Right lobe of liver (tissue), 6 donors: ENCODE measurements around the gene IGLL1. TPM values are rescaled to one million over a fixed set of nuclear protein-coding genes. Genes with fewer than 3 reads are reported as not detected.

Experiments used
- ATAC-seq, 4 donors: fragments of 200-7000 bp; cut with Tn5 transposase; one replicate each; pipeline ENCODE4 v1.9.1; 2020; ENCODE audit warnings: mild to moderate bottlenecking in 4 of 4, moderate library complexity in 4 of 4
- DNase-seq, 3 donors: peaks; one replicate each; pipeline ENCODE4 v3.0.0-alpha.2; 2020
- H3K27ac ChIP-seq, 3 donors: fragments of 200-600 bp; one replicate each; pipeline ENCODE4 v1.8.0; 2022
- H3K27me3 ChIP-seq, 2 donors: fragments of 200-600 bp; one replicate each; pipeline ENCODE4 v1.8.0; 2022
- H3K36me3 ChIP-seq, 4 donors: fragments of 200-600 bp; sonication (generic) in 1 of 4; one replicate each; pipeline versions ENCODE4 v1.5.1 to v1.8.0; 2017 to 2022; ENCODE audit warnings: control low read depth in 1 of 4
- H3K4me1 ChIP-seq, 4 donors: fragments of 200-600 bp; sonication (generic) in 1 of 4; one replicate each; pipeline versions ENCODE4 v1.5.1 to v1.8.0; 2017 to 2022; ENCODE audit warnings: control low read depth in 1 of 4
- H3K4me3 ChIP-seq, 3 donors: fragments of 200-600 bp; one replicate each; pipeline ENCODE4 v1.8.0; 2022
- H3K9me3 ChIP-seq, 4 donors: fragments of 200-600 bp; sonication (generic) in 1 of 4; one replicate each; pipeline versions ENCODE4 v1.5.1 to v1.8.0; 2017 to 2022; ENCODE audit warnings: control low read depth in 1 of 4
- POLR2A ChIP-seq: fragments of 450-650 bp; IDR thresholded peaks from one replicate; pipeline ENCODE4 v1.6.1; 2017; ENCODE audit warnings: antibody characterized with exemption, mild to moderate bottlenecking
- WGBS: methylation state at CpG from one replicate; pipeline ENCODE4 v1.1.6; 2018; ENCODE audit warnings: low coverage, low lambda C conversion rate; ENCODE audit not compliant: insufficient coverage; ENCODE audit errors: missing lambda C conversion rate; 5-methylcytosine and 5-hydroxymethylcytosine counted together
- intact Hi-C, 2 donors: fragments of 100-400 bp; cut with DNase I; formaldehyde crosslinking; loops; one replicate each; pipeline versions ENCODE4 v1.11.2 to v1.14.1; 2022
- total RNA-seq, 6 experiments: library from RNA; depleted of rRNA in 2 of 6; stranded (reverse); fragments of >200 nt in 2 of 6; fragmentation: NEBNext Ultra II Directional in 3 of 6; extraction: Animal tissue kit (Norgen Biotek cat#: 25700) in 3 of 6; gene quantifications; one replicate each; pipeline versions ENCODE4 v1.1.0 to v1.2.4, GENCODE V29; 2016 to 2023
- TF ChIP-seq, protein P1 (sequence below), 4 donors: fragments of 200-600 bp in 3 of 4; fragments of 450-650 bp in 1 of 4; IDR thresholded peaks; one replicate each; pipeline versions ENCODE4 v1.5.1 to v1.8.0; 2016 to 2022; ENCODE audit warnings: antibody characterized with exemption in 4 of 4, mild to moderate bottlenecking in 2 of 4
- donor health status: DM: no; HTN: yes; CAD: no.
- donor health status: DM: no; HTN: no; CAD: no.
- donor health status: DM: no; HTN: no; CAD: no.
- donor health status: DM: no; HTN: yes; CAD: no.
- donor health status: DM: no; HTN: yes; CAD: no.

The IGLL1 gene
- total RNA-seq, 6 experiments from 2014 or later = not detected

DNA sequence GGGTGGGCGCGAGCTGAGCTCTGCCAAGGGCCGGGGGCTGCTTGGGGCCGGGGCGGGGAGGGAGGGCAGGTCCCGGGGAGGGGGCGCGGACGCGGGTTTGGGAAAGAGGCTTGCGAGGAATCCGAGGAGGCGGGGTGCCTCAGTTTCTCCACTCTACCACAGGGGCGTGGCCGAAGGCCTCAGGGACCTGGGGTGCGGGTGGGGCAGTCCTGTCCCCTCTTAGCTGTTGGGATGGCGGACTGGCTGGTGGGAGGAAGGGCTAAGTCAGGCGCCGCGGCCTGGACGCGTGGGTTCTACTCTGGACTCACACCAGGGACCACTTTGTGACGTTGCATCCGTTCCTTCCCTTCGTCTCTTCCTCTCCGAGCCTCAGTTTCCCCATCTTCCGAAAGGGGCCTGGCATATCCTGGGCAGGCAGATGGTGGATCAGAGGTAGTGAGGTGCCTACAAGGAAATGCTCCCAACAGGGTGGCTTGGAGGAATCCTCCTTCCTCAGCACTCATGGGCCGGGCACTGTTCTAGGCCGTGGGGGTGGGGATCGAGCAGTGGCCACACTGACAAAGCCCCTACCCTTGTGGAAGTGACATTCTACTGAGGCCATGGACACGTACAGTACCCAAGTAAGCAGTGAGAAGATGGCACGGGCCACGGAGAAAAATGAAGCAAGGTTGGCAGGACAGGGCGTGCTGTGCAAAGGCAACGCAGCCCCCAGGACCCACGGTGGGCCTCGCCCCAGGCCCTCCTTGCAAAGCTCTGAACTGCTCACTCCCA, 13.2 kb downstream of the IGLL1 start:
- no peaks in the 10 kb centered on the region for H3K36me3 ChIP-seq
- no peak for TF ChIP-seq POLR2A
- TF ChIP-seq, protein P1, sequence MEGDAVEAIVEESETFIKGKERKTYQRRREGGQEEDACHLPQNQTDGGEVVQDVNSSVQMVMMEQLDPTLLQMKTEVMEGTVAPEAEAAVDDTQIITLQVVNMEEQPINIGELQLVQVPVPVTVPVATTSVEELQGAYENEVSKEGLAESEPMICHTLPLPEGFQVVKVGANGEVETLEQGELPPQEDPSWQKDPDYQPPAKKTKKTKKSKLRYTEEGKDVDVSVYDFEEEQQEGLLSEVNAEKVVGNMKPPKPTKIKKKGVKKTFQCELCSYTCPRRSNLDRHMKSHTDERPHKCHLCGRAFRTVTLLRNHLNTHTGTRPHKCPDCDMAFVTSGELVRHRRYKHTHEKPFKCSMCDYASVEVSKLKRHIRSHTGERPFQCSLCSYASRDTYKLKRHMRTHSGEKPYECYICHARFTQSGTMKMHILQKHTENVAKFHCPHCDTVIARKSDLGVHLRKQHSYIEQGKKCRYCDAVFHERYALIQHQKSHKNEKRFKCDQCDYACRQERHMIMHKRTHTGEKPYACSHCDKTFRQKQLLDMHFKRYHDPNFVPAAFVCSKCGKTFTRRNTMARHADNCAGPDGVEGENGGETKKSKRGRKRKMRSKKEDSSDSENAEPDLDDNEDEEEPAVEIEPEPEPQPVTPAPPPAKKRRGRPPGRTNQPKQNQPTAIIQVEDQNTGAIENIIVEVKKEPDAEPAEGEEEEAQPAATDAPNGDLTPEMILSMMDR (IDR thresholded peaks at IDR 0.05) = no peak
- H3K9me3 ChIP-seq = no peaks in the 10 kb centered on the region
- peaks cover 0 to 8% (median 0%) of the 10 kb centered on the region in 4 donors for H3K4me1 ChIP-seq
- 85% methylated on average over 17 of the region's 37 CpGs for WGBS
- no peak for ATAC-seq
- no peak overlapping the region for H3K27ac ChIP-seq
- no peaks in the 10 kb centered on the region for H3K27me3 ChIP-seq
- peak in 1 of 3 donors; percentile 26 for DNase-seq
- H3K4me3 ChIP-seq = peak overlapping the region; percentile 32 to 51 (median 50)
- intact Hi-C loops = no loop called here

DNA sequence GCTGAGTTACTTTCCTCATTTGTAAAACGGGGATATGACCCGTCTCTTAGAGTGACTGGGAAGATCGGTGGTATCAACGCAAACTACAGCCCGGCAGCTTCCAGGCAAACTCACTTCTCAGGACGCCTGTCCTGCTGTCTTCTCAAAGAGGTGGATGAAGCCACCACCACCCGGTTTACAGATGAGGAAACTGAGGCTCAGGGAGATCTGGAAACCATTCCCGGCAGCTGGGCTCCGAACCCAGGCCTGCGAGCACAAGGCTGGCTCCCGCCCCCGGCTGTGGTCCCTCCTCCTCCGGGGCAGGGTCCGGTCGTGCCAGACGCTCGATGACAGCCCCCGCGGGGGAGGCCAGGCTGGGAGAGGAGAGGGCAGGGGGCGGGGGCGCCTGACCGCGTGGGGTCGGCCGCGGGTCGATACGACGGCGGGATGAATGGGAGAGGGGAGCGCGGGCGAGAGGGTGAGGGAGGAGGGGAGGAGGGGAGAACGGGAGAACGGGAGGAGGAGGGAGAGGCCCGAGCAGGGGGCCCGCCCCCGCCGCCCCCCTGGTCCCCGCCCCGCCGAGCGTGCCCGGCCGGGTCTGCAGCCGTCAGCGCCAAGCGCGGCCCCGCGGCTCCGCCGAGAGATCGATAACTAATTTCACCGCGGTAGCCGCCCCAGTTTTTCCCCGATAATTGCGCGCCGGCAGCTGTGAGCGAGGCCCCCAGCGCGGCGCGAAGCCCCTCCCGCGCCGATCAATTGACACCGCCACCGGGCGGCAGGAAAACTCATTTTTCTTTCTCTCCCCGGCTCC, 14.0 kb downstream of the IGLL1 start:
- no peaks in the 10 kb centered on the region for H3K9me3 ChIP-seq
- peak in 1 of 3 donors; percentile 47 for DNase-seq
- ATAC-seq = peak; percentile 37 to 76 (median 59)
- peaks cover 0 to 8% (median 0%) of the 10 kb centered on the region in 4 donors for H3K4me1 ChIP-seq
- WGBS = under 1% methylated on average over 34 of the region's 73 CpGs
- peak overlapping the region; percentile 32 to 51 (median 50) for H3K4me3 ChIP-seq
- H3K27me3 ChIP-seq = no peaks in the 10 kb centered on the region
- no peaks in the 10 kb centered on the region for H3K36me3 ChIP-seq
- intact Hi-C loops = no loop called here
- no peak overlapping the region for H3K27ac ChIP-seq
- no peak for TF ChIP-seq POLR2A
- TF ChIP-seq, protein P1 (IDR thresholded peaks at IDR 0.05) = no peak

DNA sequence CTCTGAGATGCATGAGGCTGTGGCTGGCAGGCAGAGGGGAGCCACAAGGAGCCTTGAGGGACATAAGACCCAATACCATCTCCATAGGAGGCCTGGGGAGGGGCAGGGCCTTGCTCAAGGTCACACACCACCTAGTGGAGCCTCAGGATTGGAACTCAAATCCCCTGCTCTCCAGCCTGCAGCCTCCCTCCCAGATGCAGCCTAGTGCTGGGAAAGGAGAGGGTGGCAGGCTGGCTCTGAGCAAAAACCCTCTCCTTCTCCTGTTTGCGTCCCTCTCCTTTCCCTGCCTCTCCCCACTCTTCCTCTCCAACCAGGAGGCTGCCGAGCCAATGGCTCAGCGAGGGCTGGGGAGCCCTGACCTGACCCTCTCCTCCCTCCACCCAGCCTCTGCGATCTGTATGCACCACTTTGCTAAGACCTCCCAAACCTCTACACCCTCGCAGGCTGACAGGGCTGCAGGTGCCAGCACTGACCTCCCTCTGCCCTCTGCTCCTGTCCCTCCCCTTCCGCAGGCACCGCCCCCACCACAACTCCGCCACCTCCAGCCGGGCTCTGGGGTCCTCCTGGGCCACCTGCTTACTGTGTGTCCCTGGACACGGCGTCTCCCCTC, 14.7 kb downstream of the IGLL1 start:
- Histone ChIP-seq H3K9me3 (no peaks in the 10 kb centered on the region), H3K27ac (no peak overlapping the region), H3K4me1 (peaks cover 0 to 8% (median 0%) of the 10 kb centered on the region in 4 donors), H3K36me3 (no peaks in the 10 kb centered on the region), H3K4me3 (peak overlapping the region; percentile 32 to 51 (median 50)), H3K27me3 (no peaks in the 10 kb centered on the region)
- ATAC-seq (peak; percentile 73 to 82 (median 77)), DNase-seq (peak in 1 of 3 donors; percentile 38)
- intact Hi-C loops = no loop called here
- TF ChIP-seq, protein P1 (IDR thresholded peaks at IDR 0.05) = no peak
- TF ChIP-seq POLR2A = no peak
- 17% methylated on average over 9 of the region's 11 CpGs for WGBS

DNA sequence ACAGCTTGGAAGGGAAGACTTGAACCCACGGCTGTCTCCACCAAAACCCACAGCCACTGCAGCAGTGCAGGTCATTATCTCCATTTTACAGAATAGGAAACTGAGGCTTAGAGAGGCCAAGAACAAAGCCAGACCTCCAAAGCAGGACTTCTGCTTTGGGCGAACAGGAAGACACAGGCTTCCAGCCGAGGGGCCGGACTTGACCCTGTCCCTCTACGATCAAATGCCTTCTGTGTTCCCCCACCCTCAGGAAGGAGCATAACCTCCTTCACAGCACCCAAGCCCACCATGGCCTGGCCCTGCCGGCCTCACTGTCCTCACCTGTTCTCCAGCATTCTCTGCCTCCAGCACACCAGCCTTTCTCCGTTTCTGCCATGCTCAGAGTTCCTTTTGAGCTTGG, 15.8 kb downstream of the IGLL1 start:
- H3K27me3 ChIP-seq = no peaks in the 10 kb centered on the region
- no peaks in the 10 kb centered on the region for H3K9me3 ChIP-seq
- no peak overlapping the region for H3K27ac ChIP-seq
- H3K4me1 ChIP-seq = peaks cover 0 to 8% (median 0%) of the 10 kb centered on the region in 4 donors
- TF ChIP-seq, protein P1 (IDR thresholded peaks at IDR 0.05) = no peak
- TF ChIP-seq POLR2A = no peak
- ATAC-seq (no peak), DNase-seq (no peak)
- H3K4me3 ChIP-seq = no peak overlapping the region
- intact Hi-C loops = no loop called here
- 50% methylated on average over 1 of the region's 7 CpGs for WGBS
- H3K36me3 ChIP-seq = no peaks in the 10 kb centered on the region
